ENCODE data around the gene SKOR1. TPM values are rescaled to one million over a fixed set of nuclear protein-coding genes. Genes with fewer than 3 reads are reported as not detected.

The SKOR1 gene
- total RNA-seq, 1 donor, result not detected

DNA sequence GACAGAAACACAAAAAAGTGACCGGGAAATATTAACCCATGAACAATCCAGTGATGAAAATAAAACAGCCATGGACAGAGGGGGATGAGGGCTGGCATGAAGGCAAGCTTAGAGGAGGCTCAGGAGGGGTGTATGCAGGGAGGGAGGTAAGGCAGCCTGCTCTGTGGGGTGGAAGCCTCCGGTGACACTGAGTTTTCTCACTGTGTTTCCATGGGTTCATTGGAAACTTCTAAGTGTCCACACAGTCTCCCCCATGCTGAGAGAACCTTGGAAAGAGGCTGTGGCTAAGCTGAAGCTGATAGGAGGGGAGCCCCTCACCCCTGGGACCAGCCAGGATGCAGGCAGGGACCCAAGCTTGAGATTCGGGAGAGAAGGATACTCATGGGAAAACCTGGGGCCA lies 6.8 kb upstream of the SKOR1 start:
- DNase-seq (ENCODE audit: low read depth), result no peak
- no peak overlapping the region for H3K4me3 ChIP-seq (ENCODE audit: low read depth, low read length)
- TF ChIP-seq CTCF (IDR thresholded peaks at IDR 0.05; ENCODE audit: insufficient read depth, low read depth, low read length), result no peak

- no peak for DNase-seq (ENCODE audit: low read depth)
- H3K4me3 ChIP-seq (ENCODE audit: low read depth, low read length), result no peak overlapping the region
- TF ChIP-seq CTCF (IDR thresholded peaks at IDR 0.05; ENCODE audit: insufficient read depth, low read depth, low read length), result no peak
Observed at GRCh38 chr15:67819636-67820035, 5.7 kb upstream of the SKOR1 start.

DNA sequence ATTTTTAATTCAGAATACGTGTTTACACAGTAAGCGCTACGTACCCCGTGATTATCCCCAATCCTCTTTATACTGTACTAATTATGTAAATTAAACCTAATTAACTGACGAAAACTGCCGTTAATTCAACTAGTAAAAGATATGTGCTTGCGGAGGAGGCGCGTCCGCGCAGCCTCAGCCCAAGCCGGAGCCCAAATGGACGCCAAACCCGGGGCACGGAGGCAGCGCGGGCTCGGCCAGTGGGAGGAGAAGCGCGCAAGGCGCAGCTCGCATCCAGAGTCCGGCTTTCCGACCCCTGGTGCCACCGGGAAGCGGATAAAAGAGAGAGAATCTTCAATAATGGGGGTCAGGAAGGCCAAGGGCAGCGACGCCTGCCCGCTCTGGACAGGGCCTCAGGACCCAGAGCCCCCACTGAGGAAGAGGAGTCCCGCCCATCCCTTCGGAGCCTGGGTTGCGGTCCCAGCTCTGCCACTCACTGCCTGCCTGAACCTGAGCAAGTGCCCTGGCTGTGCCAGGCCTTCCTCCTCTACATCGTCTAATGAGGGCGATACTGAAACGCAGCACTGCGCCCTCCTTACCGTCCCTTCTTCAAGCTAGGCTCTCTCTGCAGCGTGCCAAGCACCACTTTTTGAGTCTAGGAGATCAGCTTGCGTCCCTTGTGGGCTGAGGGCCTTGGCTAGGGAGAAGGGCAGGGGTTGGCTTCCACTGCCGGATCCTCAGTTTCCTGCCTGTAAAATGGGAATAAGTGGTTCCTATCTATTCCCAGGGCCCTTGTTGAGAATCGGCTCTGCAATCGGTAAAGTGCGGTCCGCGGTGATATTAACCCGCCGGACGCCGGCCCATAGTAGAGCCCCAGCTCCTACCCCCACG lies 5.0 kb upstream of the SKOR1 start:
- no peak for TF ChIP-seq CTCF (IDR thresholded peaks at IDR 0.05; ENCODE audit: insufficient read depth, low read depth, low read length)
- no peak for DNase-seq (ENCODE audit: low read depth)
- no peak overlapping the region for H3K4me3 ChIP-seq (ENCODE audit: low read depth, low read length)

- no peak overlapping the region for H3K4me3 ChIP-seq (ENCODE audit: low read depth, low read length)
- TF ChIP-seq CTCF (IDR thresholded peaks at IDR 0.05; ENCODE audit: insufficient read depth, low read depth, low read length), result no peak
- DNase-seq (ENCODE audit: low read depth), result peak; percentile 60
Observed at GRCh38 chr15:67820992-67821783, 4.1 kb upstream of the SKOR1 start.

DNA sequence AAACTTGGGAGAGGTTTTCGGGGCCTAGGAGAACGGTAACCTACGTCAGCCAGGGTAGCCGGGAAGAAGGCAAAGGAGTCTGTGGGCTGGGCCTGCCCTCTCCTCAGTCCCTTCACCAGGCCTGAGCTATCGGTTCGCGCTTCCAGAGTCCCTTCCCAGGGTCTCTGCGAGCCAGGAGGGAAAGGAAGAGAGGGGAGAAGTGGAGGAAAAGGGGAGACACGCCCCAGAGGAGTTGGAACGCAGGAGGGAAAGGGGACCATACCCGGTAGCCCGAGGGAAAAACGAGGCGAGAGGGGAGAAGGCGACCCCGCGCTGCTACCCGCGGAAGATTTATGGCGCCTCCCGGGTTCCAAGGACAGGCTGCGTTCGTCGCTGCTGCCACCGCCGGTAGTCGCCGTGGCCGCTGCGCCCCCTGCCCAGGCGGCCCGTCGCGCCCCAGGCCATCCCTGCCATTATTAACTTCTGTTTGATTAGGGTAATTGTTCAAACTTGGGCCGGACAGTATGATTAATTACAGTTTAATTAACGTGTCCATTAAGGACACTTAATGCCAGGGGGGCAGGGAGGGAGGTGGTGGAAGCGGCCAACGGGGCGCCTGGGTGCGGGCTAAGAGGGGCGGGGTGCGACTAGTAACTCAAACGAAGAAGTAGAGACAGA lies 3.4 kb upstream of the SKOR1 start:
- DNase-seq (ENCODE audit: low read depth), result no peak
- no peak for TF ChIP-seq CTCF (IDR thresholded peaks at IDR 0.05; ENCODE audit: insufficient read depth, low read depth, low read length)
- no peak overlapping the region for H3K4me3 ChIP-seq (ENCODE audit: low read depth, low read length)

- no peak for DNase-seq (ENCODE audit: low read depth)
- no peak for TF ChIP-seq CTCF (IDR thresholded peaks at IDR 0.05; ENCODE audit: insufficient read depth, low read depth, low read length)
- H3K4me3 ChIP-seq (ENCODE audit: low read depth, low read length), result no peak overlapping the region
Observed at GRCh38 chr15:67822537-67823313, 2.6 kb upstream of the SKOR1 start.
